A549 (cell line): Measurements from ENCODE around the gene BMP7. TPM values are rescaled to one million over a fixed set of nuclear protein-coding genes. Genes with fewer than 3 reads are reported as not detected.

Source experiments
- ATAC-seq, 2 experiments: fragments of 200-7000 bp in 1 of 2; fragments of >200 bp in 1 of 2; cut with Nextera tagmentation in 1 of 2; cut with Tn5 transposase in 1 of 2; 3 replicates each; pipeline versions ENCODE4 v1.8.0 to v1.9.1; 2018 to 2020; ENCODE audit warnings: mild to moderate bottlenecking in 1 of 2, moderate library complexity in 1 of 2
- CTCF ChIA-PET: fragments of 300-600 bp; sonication (Branson Sonifier 250); formaldehyde crosslinking; extraction: SDS; loops from one replicate; lab custom pipeline; 2021; ENCODE audit warnings: antibody characterized with exemption, inconsistent platforms; lab: Yijun Ruan, JAX
- POLR2A ChIA-PET: fragments of 350-600 bp; formaldehyde crosslinking; extraction: SDS; loops from one replicate; lab custom pipeline; 2021; ENCODE audit warnings: antibody characterized with exemption, inconsistent platforms; lab: Yijun Ruan, JAX
- DNase-seq, 2 experiments: peaks; one replicate each; pipeline versions ENCODE4 v3.0.0 to v3.0.0-alpha.2; 2011 to 2016; ENCODE audit warnings: low read depth in 1 of 2, low spot score in 1 of 2
- FAIRE-seq: peaks from 2 replicates; lab custom pipeline; 2011; peaks lifted over from hg19 to GRCh38; lab: Jason Lieb, UNC
- H3K27ac ChIP-seq, 2 experiments: fragments of >200 bp; sonication (Bioruptor Twin); formaldehyde crosslinking; 3 replicates each; pipeline ENCODE4 v1.5.1; 2016 to 2017
- H3K4me1 ChIP-seq: fragments of >200 bp; sonication (Bioruptor Twin); formaldehyde crosslinking; 3 replicates; pipeline ENCODE4 v1.6.1; 2016
- H3K4me2 ChIP-seq: fragments of >200 bp; sonication (Bioruptor Twin); formaldehyde crosslinking; 3 replicates; pipeline ENCODE4 v1.6.1; 2016
- H3K4me3 ChIP-seq: fragments of >200 bp; sonication (Bioruptor Twin); formaldehyde crosslinking; 3 replicates; pipeline ENCODE4 v1.5.1; 2016
- H3K9me3 ChIP-seq: fragments of >200 bp; sonication (Bioruptor Twin); formaldehyde crosslinking; 3 replicates; pipeline ENCODE4 v1.6.1; 2016
- CBX8 ChIP-seq: fragments of 200-600 bp; sonication (generic); IDR thresholded peaks from 2 replicates; pipeline ENCODE4 v1.6.1; 2016
- CHD2 ChIP-seq: fragments of 150-350 bp; IDR thresholded peaks from 2 replicates; pipeline ENCODE4 v1.6.1; 2014; ENCODE audit warnings: low read length; ENCODE audit not compliant: partially characterized antibody
- CHD4 ChIP-seq: fragments of 200-600 bp; sonication (generic); IDR thresholded peaks from 2 replicates; pipeline ENCODE4 v1.6.1; 2016; ENCODE audit warnings: antibody characterized with exemption, mild to moderate bottlenecking, borderline replicate concordance
- EHMT2 ChIP-seq: fragments of 200-600 bp; sonication (generic); IDR thresholded peaks from 2 replicates; pipeline ENCODE4 v1.6.1; 2016; ENCODE audit warnings: antibody characterized with exemption, low read depth, mild to moderate bottlenecking, moderate library complexity
- EP300 ChIP-seq, 2 experiments: fragments of >200 bp; sonication (Bioruptor Twin); formaldehyde crosslinking; IDR thresholded peaks; 2 replicates in 1 of 2; 3 replicates in 1 of 2; pipeline ENCODE4 v1.6.1; 2016 to 2017
- FOSL2 ChIP-seq, 2 experiments: fragments of 450-650 bp in 1 of 2; fragments of >200 bp in 1 of 2; sonication (Bioruptor Twin) in 1 of 2; formaldehyde crosslinking; IDR thresholded peaks; 2 replicates each; pipeline versions ENCODE4 v1.5.0 to v1.6.1; 2016 to 2020; ENCODE audit warnings: mild to moderate bottlenecking in 1 of 2, moderate library complexity in 1 of 2
- FOXS1 ChIP-seq: fragments of 250-450 bp; sonication (Bioruptor Pico); IDR thresholded peaks from 2 replicates; pipeline ENCODE4 v1.5.0; 2020; ENCODE audit warnings: mild to moderate bottlenecking, moderate library complexity
- HDAC2 ChIP-seq: fragments of 200-600 bp; sonication (generic); IDR thresholded peaks from 2 replicates; pipeline ENCODE4 v1.6.1; 2016
- JUN ChIP-seq, 2 experiments: fragments of >200 bp; sonication (Bioruptor Twin); formaldehyde crosslinking; IDR thresholded peaks; 2 replicates in 1 of 2; 3 replicates in 1 of 2; pipeline ENCODE4 v1.6.1; 2016 to 2017
- JUNB ChIP-seq: fragments of >200 bp; sonication (Bioruptor Twin); formaldehyde crosslinking; IDR thresholded peaks from 2 replicates; pipeline ENCODE4 v1.6.1; 2016
- KDM1A ChIP-seq: fragments of 200-600 bp; sonication (generic); IDR thresholded peaks from 2 replicates; pipeline ENCODE4 v1.6.1; 2016; ENCODE audit warnings: low read depth, mild to moderate bottlenecking
- NR3C1 ChIP-seq: fragments of >200 bp; sonication (Bioruptor Twin); formaldehyde crosslinking; IDR thresholded peaks from 3 replicates; pipeline ENCODE4 v1.6.1; 2017
- PBX3 ChIP-seq: IDR thresholded peaks from 2 replicates; pipeline ENCODE4 v1.6.1; 2012
- PHF8 ChIP-seq: fragments of 200-600 bp; sonication (generic); IDR thresholded peaks from 2 replicates; pipeline ENCODE4 v1.6.1; 2016; ENCODE audit warnings: low read depth, mild to moderate bottlenecking, antibody characterized with exemption, moderate library complexity, borderline replicate concordance
- POLR2AphosphoS2 ChIP-seq: conservative IDR thresholded peaks from 2 replicates; pipeline ENCODE4 v1.6.1; 2012; ENCODE audit warnings: low read length, improper control_type of control experiment, inconsistent platforms
- RARB ChIP-seq: fragments of 250-450 bp; sonication (Bioruptor Pico); IDR thresholded peaks from 2 replicates; pipeline ENCODE4 v1.8.0; 2021; ENCODE audit warnings: mild to moderate bottlenecking, moderate library complexity
- RNF2 ChIP-seq: fragments of 200-600 bp; sonication (generic); IDR thresholded peaks from 2 replicates; pipeline ENCODE4 v1.6.1; 2016; ENCODE audit warnings: low read depth, mild to moderate bottlenecking, antibody characterized with exemption, moderate library complexity, borderline replicate concordance
- SMC3 ChIP-seq: fragments of >200 bp; sonication (Bioruptor Twin); formaldehyde crosslinking; IDR thresholded peaks from 3 replicates; pipeline ENCODE4 v1.6.1; 2018; ENCODE audit warnings: inconsistent platforms
- TP53 ChIP-seq: fragments of 250-450 bp; sonication (Bioruptor Pico); IDR thresholded peaks from 2 replicates; pipeline ENCODE4 v1.5.0; 2021; ENCODE audit warnings: mild to moderate bottlenecking, moderate library complexity
- USF2 ChIP-seq: fragments of 450-650 bp; IDR thresholded peaks from 2 replicates; pipeline ENCODE4 v1.6.1; 2014; ENCODE audit warnings: antibody characterized with exemption
- ZFP36 ChIP-seq: fragments of 450-650 bp; IDR thresholded peaks from 2 replicates; pipeline ENCODE4 v1.6.1; 2014; ENCODE audit warnings: borderline replicate concordance; ENCODE audit not compliant: partially characterized antibody
- ZNF302 ChIP-seq: fragments of 250-450 bp; sonication (Bioruptor Pico); IDR thresholded peaks from 2 replicates; pipeline ENCODE4 v1.9.0; 2021; ENCODE audit warnings: inconsistent platforms, mild to moderate bottlenecking, moderate library complexity
- WGBS: methylation state at CpG from one replicate; pipeline ENCODE4 v1.1.6; 2017; ENCODE audit errors: missing lambda C conversion rate; 5-methylcytosine and 5-hydroxymethylcytosine counted together
- polyA plus RNA-seq, 4 experiments: library from polyadenylated mRNA; depleted of rRNA in 3 of 4; stranded (reverse); fragments of >200 nt; fragmentation: RNase III in 1 of 4; extraction: RNeasy Plus Mini Kit Qiagen cat#74134 plus additional on column Dnase treatment in 1 of 4; gene quantifications; 2 replicates in 3 of 4; 3 replicates in 1 of 4; pipeline ENCODE4 v1.2.3, GENCODE V29; 2011 to 2017
- TF ChIP-seq, protein P1 (sequence below): fragments of 250-450 bp; sonication (Bioruptor Pico); IDR thresholded peaks from 2 replicates; pipeline ENCODE4 v1.5.0; 2021; ENCODE audit warnings: mild to moderate bottlenecking, moderate library complexity, borderline replicate concordance
- TF ChIP-seq, protein P2 (sequence below): fragments of >200 bp; sonication (Bioruptor Twin); formaldehyde crosslinking; IDR thresholded peaks from 3 replicates; pipeline ENCODE4 v1.5.1; 2016
- TF ChIP-seq, protein P3 (sequence below): fragments of 250-450 bp; sonication (Bioruptor Pico); IDR thresholded peaks from 2 replicates; pipeline ENCODE4 v1.5.0; 2020; ENCODE audit warnings: low read depth, mild to moderate bottlenecking, moderate library complexity

BMP7 gene
- polyA plus RNA-seq, 2 of the 4 experiments (the other 2 are of a cell fraction), result 0.08 to 0.22 TPM

DNA sequence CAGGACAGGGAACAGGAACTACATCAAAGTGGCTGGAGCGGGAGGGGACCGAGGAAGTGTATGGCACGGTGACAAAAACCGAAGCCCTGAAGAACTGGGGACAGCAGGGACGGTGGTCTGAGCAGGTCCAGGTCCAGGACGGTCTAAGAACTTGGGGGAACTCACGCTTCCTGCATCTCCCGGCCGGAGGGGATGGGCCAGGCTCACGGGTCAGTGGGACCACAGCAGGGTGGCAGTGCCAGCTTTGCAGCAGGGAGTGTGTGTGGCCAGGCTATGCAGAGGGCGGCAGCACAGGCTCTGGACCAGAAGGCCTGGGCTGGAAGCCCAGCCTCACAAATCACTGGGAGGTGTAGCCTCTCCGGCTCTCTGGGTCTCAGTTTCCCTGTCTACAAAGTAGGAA lies 123.8 kb downstream of the BMP7 start:
- H3K4me2 ChIP-seq, result no peak overlapping the region
- DNase-seq, result no peak
- H3K4me1 ChIP-seq, result no peaks in the 10 kb centered on the region
- WGBS, result 35% methylated on average over 11 of the region's 12 CpGs
- no peak for ATAC-seq
- TF ChIP-seq CHD2 (no peak), TP53 (no peak), NR3C1 (no peak), JUN (IDR thresholded peaks at IDR 0.05) (no peak), FOSL2 (IDR thresholded peaks at IDR 0.05) (no peak), FOSL2 (CRISPR knock-in tag; IDR thresholded peaks at IDR 0.05) (no peak), JUNB (no peak)
- TF ChIP-seq, protein P1, sequence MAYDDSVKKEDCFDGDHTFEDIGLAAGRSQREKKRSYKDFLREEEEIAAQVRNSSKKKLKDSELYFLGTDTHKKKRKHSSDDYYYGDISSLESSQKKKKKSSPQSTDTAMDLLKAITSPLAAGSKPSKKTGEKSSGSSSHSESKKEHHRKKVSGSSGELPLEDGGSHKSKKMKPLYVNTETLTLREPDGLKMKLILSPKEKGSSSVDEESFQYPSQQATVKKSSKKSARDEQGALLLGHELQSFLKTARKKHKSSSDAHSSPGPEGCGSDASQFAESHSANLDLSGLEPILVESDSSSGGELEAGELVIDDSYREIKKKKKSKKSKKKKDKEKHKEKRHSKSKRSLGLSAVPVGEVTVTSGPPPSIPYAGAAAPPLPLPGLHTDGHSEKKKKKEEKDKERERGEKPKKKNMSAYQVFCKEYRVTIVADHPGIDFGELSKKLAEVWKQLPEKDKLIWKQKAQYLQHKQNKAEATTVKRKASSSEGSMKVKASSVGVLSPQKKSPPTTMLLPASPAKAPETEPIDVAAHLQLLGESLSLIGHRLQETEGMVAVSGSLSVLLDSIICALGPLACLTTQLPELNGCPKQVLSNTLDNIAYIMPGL (CRISPR knock-in tag), result no peak
- H3K4me3 ChIP-seq, result no peak overlapping the region
- FAIRE-seq, result no peak
- ChIA-PET POLR2A (no interaction called here), CTCF (interaction anchor here (0.9 kb wide), 1 partner anchor 39 kb away, joined by 4 read pairs; no protein-coding TSS in a partner anchor)
- no peak overlapping the region for H3K27ac ChIP-seq
- no peaks in the 10 kb centered on the region for H3K9me3 ChIP-seq

- H3K4me2 ChIP-seq, result no peak overlapping the region
- DNase-seq, result no peak
- no peak overlapping the region for H3K27ac ChIP-seq
- FAIRE-seq, result no peak
- 73% methylated on average over 1 of the region's 1 CpG for WGBS
- ChIA-PET CTCF (no interaction called here), POLR2A (no interaction called here)
- no peaks in the 10 kb centered on the region for H3K9me3 ChIP-seq
- H3K4me3 ChIP-seq, result no peak overlapping the region
- no peaks in the 10 kb centered on the region for H3K4me1 ChIP-seq
- TF ChIP-seq ZFP36, result peak; percentile 27
- no peak for TF ChIP-seq CBX8
- ATAC-seq, result no peak
These were observed 124.9 kb downstream of the BMP7 start for GRCh38 chr20:57141492-57141891.

DNA sequence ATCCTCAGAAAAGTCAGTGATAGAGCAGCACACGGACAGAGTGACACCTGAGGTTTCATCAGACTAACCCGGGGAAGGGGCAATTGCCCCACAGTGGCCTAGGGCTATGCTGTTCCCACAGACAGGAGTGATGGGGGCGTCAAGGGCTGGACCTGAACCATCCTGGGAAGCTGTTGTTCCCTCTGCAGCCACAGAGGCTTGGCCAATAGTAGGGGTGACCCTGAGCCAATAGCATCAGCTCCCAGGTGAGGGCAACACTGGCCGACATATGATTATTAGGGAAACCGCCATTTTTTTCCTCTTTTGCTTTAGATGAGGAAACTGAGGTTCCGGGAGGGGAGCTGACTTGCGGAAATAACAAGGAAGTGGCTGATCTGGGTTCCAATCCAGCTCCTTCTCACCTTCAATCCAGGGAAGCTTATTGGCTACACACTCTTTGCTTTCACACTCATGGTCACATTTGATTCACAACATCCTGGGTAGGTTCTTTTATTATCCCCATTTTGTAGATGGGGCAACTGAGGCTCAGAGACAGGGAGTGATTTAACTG lies 126.0 kb downstream of the BMP7 start:
- FAIRE-seq (no peak), ATAC-seq (no peak), DNase-seq (no peak)
- no peak overlapping the region for H3K4me3 ChIP-seq
- CTCF ChIA-PET, result interaction anchor here (0.9 kb wide), 1 partner anchor 31 kb away, joined by 3 read pairs; no protein-coding TSS in a partner anchor
- H3K27ac ChIP-seq, result no peak overlapping the region
- no peak overlapping the region for H3K4me2 ChIP-seq
- H3K4me1 ChIP-seq, result no peaks in the 10 kb centered on the region
- TF ChIP-seq, protein P2, sequence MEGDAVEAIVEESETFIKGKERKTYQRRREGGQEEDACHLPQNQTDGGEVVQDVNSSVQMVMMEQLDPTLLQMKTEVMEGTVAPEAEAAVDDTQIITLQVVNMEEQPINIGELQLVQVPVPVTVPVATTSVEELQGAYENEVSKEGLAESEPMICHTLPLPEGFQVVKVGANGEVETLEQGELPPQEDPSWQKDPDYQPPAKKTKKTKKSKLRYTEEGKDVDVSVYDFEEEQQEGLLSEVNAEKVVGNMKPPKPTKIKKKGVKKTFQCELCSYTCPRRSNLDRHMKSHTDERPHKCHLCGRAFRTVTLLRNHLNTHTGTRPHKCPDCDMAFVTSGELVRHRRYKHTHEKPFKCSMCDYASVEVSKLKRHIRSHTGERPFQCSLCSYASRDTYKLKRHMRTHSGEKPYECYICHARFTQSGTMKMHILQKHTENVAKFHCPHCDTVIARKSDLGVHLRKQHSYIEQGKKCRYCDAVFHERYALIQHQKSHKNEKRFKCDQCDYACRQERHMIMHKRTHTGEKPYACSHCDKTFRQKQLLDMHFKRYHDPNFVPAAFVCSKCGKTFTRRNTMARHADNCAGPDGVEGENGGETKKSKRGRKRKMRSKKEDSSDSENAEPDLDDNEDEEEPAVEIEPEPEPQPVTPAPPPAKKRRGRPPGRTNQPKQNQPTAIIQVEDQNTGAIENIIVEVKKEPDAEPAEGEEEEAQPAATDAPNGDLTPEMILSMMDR, result no peak
- TF ChIP-seq KDM1A (no peak), HDAC2 (no peak), EP300 (IDR thresholded peaks at IDR 0.05) (no peak), EHMT2 (no peak), USF2 (no peak), TP53 (no peak), PBX3 (no peak), CHD4 (no peak), ZFP36 (no peak), ZNF302 (CRISPR knock-in tag) (no peak), PHF8 (no peak), RARB (CRISPR knock-in tag) (no peak), FOXS1 (CRISPR knock-in tag) (no peak), POLR2AphosphoS2 (no peak), RNF2 (no peak), SMC3 (no peak)
- TF ChIP-seq, protein P3, sequence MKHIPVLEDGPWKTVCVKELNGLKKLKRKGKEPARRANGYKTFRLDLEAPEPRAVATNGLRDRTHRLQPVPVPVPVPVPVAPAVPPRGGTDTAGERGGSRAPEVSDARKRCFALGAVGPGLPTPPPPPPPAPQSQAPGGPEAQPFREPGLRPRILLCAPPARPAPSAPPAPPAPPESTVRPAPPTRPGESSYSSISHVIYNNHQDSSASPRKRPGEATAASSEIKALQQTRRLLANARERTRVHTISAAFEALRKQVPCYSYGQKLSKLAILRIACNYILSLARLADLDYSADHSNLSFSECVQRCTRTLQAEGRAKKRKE (CRISPR knock-in tag), result no peak
- TF ChIP-seq, all 56 proteins: peak for 0
- H3K9me3 ChIP-seq, result no peaks in the 10 kb centered on the region
- whole genome bisulfite sequencing, result 53% methylated on average over 7 of the region's 7 CpGs
- POLR2A ChIA-PET, result no interaction called here
